ENCODE measurements around the gene DNAJB1.
A peak's percentile ranks its signal among the peaks of the same experiment; 100 is the strongest.
"Not testable (repeated sequence)": the region's sequence is repeated elsewhere in the genome, so short reads cannot be mapped to it uniquely, and the experiment has no call there.

Gene DNAJB1

DNA sequence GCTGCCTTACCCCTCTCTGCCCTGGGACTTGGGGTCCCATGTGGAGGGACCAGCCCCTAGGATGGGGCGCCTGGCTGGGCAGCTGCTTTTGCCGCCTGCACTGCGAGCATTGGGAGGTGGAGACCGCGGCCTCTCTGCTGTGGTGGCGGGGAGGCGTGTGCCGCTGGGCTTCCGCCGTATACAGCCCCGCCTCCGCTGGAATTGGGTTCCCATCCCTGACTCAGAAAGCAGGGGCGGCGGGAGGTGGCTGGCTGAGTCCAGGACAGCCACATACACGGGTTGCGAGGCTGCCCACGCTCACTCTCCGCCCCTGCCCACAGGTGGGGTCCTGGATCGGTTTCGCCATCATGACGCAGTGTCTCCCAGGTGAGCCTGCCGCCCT lies 47.1 kb upstream of the DNAJB1 start:
- H3K36me3 ChIP-seq (ENCODE audit: control insufficient read depth in 1 of 2, insufficient read depth in 2 of 2, low read depth in 1 of 2, low read length in 2 of 2), result peaks cover 18 to 69% of the 10 kb centered on the region in 2 experiments
- no peak overlapping the region for H2BK120ac ChIP-seq (ENCODE audit: low read depth, low read length)
- no peak overlapping the region for H2AFZ ChIP-seq (ENCODE audit: low read depth, low read length)
- no peaks in the 10 kb centered on the region for H3K9me3 ChIP-seq (ENCODE audit: control insufficient read depth, low read length)
- H3K27ac ChIP-seq (ENCODE audit: low read length, poor library complexity, severe bottlenecking), result no peak overlapping the region
- no peak overlapping the region for H3K23ac ChIP-seq (ENCODE audit: low read length in 2 of 2)
- H2BK15ac ChIP-seq (ENCODE audit: low read depth, poor library complexity, severe bottlenecking), result peak overlapping the region; percentile 15
- no peak overlapping the region for H3K14ac ChIP-seq (ENCODE audit: low read length in 2 of 2)
- no peak overlapping the region for H3K9ac ChIP-seq (ENCODE audit: low read length)
- no peak for DNase-seq
- H3K4me3 ChIP-seq (ENCODE audit: insufficient read depth in 1 of 2, low read depth in 1 of 2, low read length in 2 of 2), result no peak overlapping the region
- peak overlapping the region; percentile 45 for H4K8ac ChIP-seq (ENCODE audit: low read length)
- no peak overlapping the region for H3K4me2 ChIP-seq (ENCODE audit: low read length, poor library complexity, severe bottlenecking)
- no peak overlapping the region for H3K18ac ChIP-seq (ENCODE audit: low read depth in 1 of 2, low read length in 2 of 2)
- H4K91ac ChIP-seq (ENCODE audit: low read length), result no peak overlapping the region
- H3K27me3 ChIP-seq (ENCODE audit: control insufficient read depth in 1 of 2, insufficient read depth in 1 of 2, low read length in 2 of 2), result no peaks in the 10 kb centered on the region
- peaks cover 36% of the 10 kb centered on the region for H3K4me1 ChIP-seq (ENCODE audit: control insufficient read depth, insufficient read depth, low read depth, low read length)
- H2BK12ac ChIP-seq (ENCODE audit: low read length in 2 of 2), result no peak overlapping the region
- no peak overlapping the region for H3K4ac ChIP-seq (ENCODE audit: low read depth in 1 of 2, low read length in 2 of 2)
- WGBS, result 96% methylated on average over 21 of the region's 22 CpGs
- no peak overlapping the region for H2AK5ac ChIP-seq (ENCODE audit: low read length, severe bottlenecking)
- H3K79me1 ChIP-seq (replicated peaks; ENCODE audit: low read length, poor library complexity, severe bottlenecking), result peaks cover 47% of the 10 kb centered on the region
- H2BK5ac ChIP-seq (ENCODE audit: low read depth, low read length, poor library complexity, severe bottlenecking), result no peak overlapping the region

DNA sequence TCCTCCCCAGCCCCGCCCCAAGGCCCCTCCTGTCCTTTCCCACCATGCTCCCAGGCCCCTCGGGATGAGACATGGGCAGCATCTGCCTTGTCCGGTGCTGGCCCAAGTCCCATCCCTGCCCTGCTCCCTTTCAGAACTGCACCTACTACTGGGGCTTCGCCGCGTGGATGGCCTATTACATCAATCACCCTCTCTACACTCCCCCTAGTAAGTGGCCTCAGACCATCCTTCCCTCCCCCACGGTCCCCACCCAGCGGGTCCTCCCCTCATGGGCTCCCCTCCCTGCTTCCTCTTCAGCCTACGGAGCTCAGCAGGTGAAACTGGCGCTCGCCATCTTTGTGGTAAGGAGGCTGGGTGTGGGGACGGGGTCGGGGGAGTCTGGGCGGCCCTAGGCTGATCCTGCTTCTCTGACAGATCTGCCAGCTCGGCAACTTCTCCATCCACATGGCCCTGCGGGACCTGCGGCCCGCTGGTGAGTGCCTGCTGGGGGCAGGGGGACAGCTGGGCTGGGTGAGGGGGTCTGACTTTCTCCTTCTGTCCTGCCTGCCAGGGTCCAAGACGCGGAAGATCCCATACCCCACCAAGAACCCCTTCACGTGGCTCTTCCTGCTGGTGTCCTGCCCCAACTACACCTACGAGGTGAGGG lies 46.6 kb upstream of the DNAJB1 start:
- peaks cover 40% of the 10 kb centered on the region for H3K4me1 ChIP-seq (ENCODE audit: control insufficient read depth, insufficient read depth, low read depth, low read length)
- not testable (repeated sequence) for H3K4ac ChIP-seq (ENCODE audit: low read depth in 1 of 2, low read length in 2 of 2); H4K91ac ChIP-seq (ENCODE audit: low read length); DNase-seq; H4K8ac ChIP-seq (ENCODE audit: low read length); H3K4me2 ChIP-seq (ENCODE audit: low read length, poor library complexity, severe bottlenecking); H2BK12ac ChIP-seq (ENCODE audit: low read length in 2 of 2); H3K9me3 ChIP-seq (ENCODE audit: control insufficient read depth, low read length); H3K9ac ChIP-seq (ENCODE audit: low read length); H2AFZ ChIP-seq (ENCODE audit: low read depth, low read length); H3K14ac ChIP-seq (ENCODE audit: low read length in 2 of 2); H2BK120ac ChIP-seq (ENCODE audit: low read depth, low read length); H3K27ac ChIP-seq (ENCODE audit: low read length, poor library complexity, severe bottlenecking); H2BK5ac ChIP-seq (ENCODE audit: low read depth, low read length, poor library complexity, severe bottlenecking); H3K27me3 ChIP-seq (ENCODE audit: control insufficient read depth in 1 of 2, insufficient read depth in 1 of 2, low read length in 2 of 2); H3K4me3 ChIP-seq (ENCODE audit: insufficient read depth in 1 of 2, low read depth in 1 of 2, low read length in 2 of 2); H3K18ac ChIP-seq (ENCODE audit: low read depth in 1 of 2, low read length in 2 of 2); H3K23ac ChIP-seq (ENCODE audit: low read length in 2 of 2); H2BK15ac ChIP-seq (ENCODE audit: low read depth, poor library complexity, severe bottlenecking); H2AK5ac ChIP-seq (ENCODE audit: low read length, severe bottlenecking)
- peaks cover 18 to 71% of the 10 kb centered on the region in 2 experiments for H3K36me3 ChIP-seq (ENCODE audit: control insufficient read depth in 1 of 2, insufficient read depth in 2 of 2, low read depth in 1 of 2, low read length in 2 of 2)
- peaks cover 49% of the 10 kb centered on the region for H3K79me1 ChIP-seq (replicated peaks; ENCODE audit: low read length, poor library complexity, severe bottlenecking)
- WGBS, result 96% methylated on average over 15 of the region's 22 CpGs

DNA sequence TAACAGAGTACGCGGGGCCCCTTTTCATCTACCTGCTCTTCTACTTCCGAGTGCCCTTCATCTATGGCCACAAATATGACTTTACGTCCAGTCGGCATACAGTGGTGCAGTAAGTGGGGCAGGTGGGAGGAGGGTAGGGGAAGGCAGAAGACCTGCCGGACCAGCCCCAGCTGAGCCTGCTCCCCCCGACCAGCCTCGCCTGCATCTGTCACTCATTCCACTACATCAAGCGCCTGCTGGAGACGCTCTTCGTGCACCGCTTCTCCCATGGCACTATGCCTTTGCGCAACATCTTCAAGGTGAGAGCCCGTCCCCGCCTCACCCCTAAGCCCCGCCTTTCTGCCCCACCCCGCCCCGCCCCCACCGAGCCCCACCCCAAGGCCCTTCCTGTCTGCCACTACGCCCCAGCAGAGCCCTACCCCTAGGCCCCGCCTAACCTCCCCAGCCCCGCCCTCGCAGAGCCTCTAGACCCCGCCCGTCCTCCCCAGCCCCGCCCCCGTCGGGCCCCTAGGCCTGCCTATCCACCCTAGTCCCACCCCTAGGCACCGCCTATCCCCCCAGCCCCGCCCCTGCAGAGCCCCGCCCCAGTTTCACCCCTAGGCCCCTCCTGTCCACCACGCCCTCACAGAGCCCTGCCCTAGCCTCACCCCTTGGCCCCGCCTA lies 45.9 kb upstream of the DNAJB1 start:
- Histone ChIP-seq H2BK5ac (ENCODE audit: low read depth, low read length, poor library complexity, severe bottlenecking) (no peak overlapping the region), H2BK12ac (ENCODE audit: low read length in 2 of 2) (no peak overlapping the region), H3K79me1 (replicated peaks; ENCODE audit: low read length, poor library complexity, severe bottlenecking) (peaks cover 48% of the 10 kb centered on the region), H2AFZ (ENCODE audit: low read depth, low read length) (no peak overlapping the region), H3K27me3 (ENCODE audit: control insufficient read depth in 1 of 2, insufficient read depth in 1 of 2, low read length in 2 of 2) (no peaks in the 10 kb centered on the region), H3K4me1 (ENCODE audit: control insufficient read depth, insufficient read depth, low read depth, low read length) (peaks cover 41% of the 10 kb centered on the region), H4K8ac (ENCODE audit: low read length) (peak overlapping the region; percentile 32), H3K18ac (ENCODE audit: low read depth in 1 of 2, low read length in 2 of 2) (no peak overlapping the region), H3K27ac (ENCODE audit: low read length, poor library complexity, severe bottlenecking) (no peak overlapping the region), H2AK5ac (ENCODE audit: low read length, severe bottlenecking) (no peak overlapping the region), H3K9me3 (ENCODE audit: control insufficient read depth, low read length) (no peaks in the 10 kb centered on the region), H3K9ac (ENCODE audit: low read length) (no peak overlapping the region), H3K23ac (ENCODE audit: low read length in 2 of 2) (no peak overlapping the region), H3K4me3 (ENCODE audit: insufficient read depth in 1 of 2, low read depth in 1 of 2, low read length in 2 of 2) (no peak overlapping the region), H2BK120ac (ENCODE audit: low read depth, low read length) (no peak overlapping the region), H3K14ac (ENCODE audit: low read length in 2 of 2) (no peak overlapping the region), H3K4ac (ENCODE audit: low read depth in 1 of 2, low read length in 2 of 2) (no peak overlapping the region), H3K4me2 (ENCODE audit: low read length, poor library complexity, severe bottlenecking) (no peak overlapping the region), H2BK15ac (ENCODE audit: low read depth, poor library complexity, severe bottlenecking) (no peak overlapping the region), H3K36me3 (ENCODE audit: control insufficient read depth in 1 of 2, insufficient read depth in 2 of 2, low read depth in 1 of 2, low read length in 2 of 2) (peaks cover 18 to 65% of the 10 kb centered on the region in 2 experiments), H4K91ac (ENCODE audit: low read length) (no peak overlapping the region)
- WGBS, result 84% methylated on average over 18 of the region's 33 CpGs
- DNase-seq, result no peak

DNA sequence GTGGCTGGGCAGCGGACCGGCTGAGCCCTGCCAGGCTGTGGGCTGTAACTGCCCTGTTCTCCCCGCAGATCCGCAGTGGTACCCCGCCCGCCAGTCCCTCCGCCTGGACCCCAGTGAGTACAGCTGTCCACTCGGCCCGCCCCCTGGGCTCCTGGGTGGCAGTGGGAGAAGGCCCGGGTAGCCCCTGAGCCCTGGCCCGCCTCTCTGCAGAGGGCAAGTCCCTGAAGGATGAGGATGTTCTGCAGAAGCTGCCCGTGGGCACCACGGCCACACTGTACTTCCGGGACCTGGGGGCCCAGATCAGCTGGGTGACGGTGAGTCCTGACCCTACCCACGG lies 45.4 kb upstream of the DNAJB1 start:
- Histone ChIP-seq H2BK15ac (ENCODE audit: low read depth, poor library complexity, severe bottlenecking) (no peak overlapping the region), H3K4ac (ENCODE audit: low read depth in 1 of 2, low read length in 2 of 2) (no peak overlapping the region), H4K8ac (ENCODE audit: low read length) (no peak overlapping the region), H3K4me1 (ENCODE audit: control insufficient read depth, insufficient read depth, low read depth, low read length) (peaks cover 44% of the 10 kb centered on the region), H3K27ac (ENCODE audit: low read length, poor library complexity, severe bottlenecking) (no peak overlapping the region), H3K79me1 (replicated peaks; ENCODE audit: low read length, poor library complexity, severe bottlenecking) (peaks cover 47% of the 10 kb centered on the region), H2BK12ac (ENCODE audit: low read length in 2 of 2) (no peak overlapping the region), H2AK5ac (ENCODE audit: low read length, severe bottlenecking) (no peak overlapping the region), H4K91ac (ENCODE audit: low read length) (no peak overlapping the region), H3K14ac (ENCODE audit: low read length in 2 of 2) (no peak overlapping the region), H3K27me3 (ENCODE audit: control insufficient read depth in 1 of 2, insufficient read depth in 1 of 2, low read length in 2 of 2) (no peaks in the 10 kb centered on the region), H3K36me3 (ENCODE audit: control insufficient read depth in 1 of 2, insufficient read depth in 2 of 2, low read depth in 1 of 2, low read length in 2 of 2) (peaks cover 18 to 60% of the 10 kb centered on the region in 2 experiments), H2AFZ (ENCODE audit: low read depth, low read length) (no peak overlapping the region), H3K9ac (ENCODE audit: low read length) (no peak overlapping the region), H3K4me2 (ENCODE audit: low read length, poor library complexity, severe bottlenecking) (no peak overlapping the region), H2BK120ac (ENCODE audit: low read depth, low read length) (no peak overlapping the region), H2BK5ac (ENCODE audit: low read depth, low read length, poor library complexity, severe bottlenecking) (no peak overlapping the region), H3K23ac (ENCODE audit: low read length in 2 of 2) (no peak overlapping the region), H3K18ac (ENCODE audit: low read depth in 1 of 2, low read length in 2 of 2) (no peak overlapping the region), H3K4me3 (ENCODE audit: insufficient read depth in 1 of 2, low read depth in 1 of 2, low read length in 2 of 2) (no peak overlapping the region), H3K9me3 (ENCODE audit: control insufficient read depth, low read length) (no peaks in the 10 kb centered on the region)
- WGBS, result 98% methylated on average over 16 of the region's 16 CpGs
- no peak for DNase-seq
